ENCODE results near the gene BPIFB1.

- TF ChIP-seq, protein P1, sequence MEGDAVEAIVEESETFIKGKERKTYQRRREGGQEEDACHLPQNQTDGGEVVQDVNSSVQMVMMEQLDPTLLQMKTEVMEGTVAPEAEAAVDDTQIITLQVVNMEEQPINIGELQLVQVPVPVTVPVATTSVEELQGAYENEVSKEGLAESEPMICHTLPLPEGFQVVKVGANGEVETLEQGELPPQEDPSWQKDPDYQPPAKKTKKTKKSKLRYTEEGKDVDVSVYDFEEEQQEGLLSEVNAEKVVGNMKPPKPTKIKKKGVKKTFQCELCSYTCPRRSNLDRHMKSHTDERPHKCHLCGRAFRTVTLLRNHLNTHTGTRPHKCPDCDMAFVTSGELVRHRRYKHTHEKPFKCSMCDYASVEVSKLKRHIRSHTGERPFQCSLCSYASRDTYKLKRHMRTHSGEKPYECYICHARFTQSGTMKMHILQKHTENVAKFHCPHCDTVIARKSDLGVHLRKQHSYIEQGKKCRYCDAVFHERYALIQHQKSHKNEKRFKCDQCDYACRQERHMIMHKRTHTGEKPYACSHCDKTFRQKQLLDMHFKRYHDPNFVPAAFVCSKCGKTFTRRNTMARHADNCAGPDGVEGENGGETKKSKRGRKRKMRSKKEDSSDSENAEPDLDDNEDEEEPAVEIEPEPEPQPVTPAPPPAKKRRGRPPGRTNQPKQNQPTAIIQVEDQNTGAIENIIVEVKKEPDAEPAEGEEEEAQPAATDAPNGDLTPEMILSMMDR (IDR thresholded peaks at IDR 0.05) = no peak
- no peak for TF ChIP-seq POLR2A (IDR thresholded peaks at IDR 0.05)
Measured at GRCh38 chr20:33263784-33264183, 19.2 kb upstream of the BPIFB1 start.
